Colonic mucosa (tissue), 4 donors: ENCODE results near the gene BFSP2. TPM values are rescaled to one million over a fixed set of nuclear protein-coding genes. Genes with fewer than 3 reads are reported as not detected.

Experiments
- DNase-seq: peaks from one replicate; pipeline ENCODE4 v3.0.0-alpha.2; 2020
- H3K27ac ChIP-seq: fragments of 200-600 bp; one replicate; pipeline ENCODE4 v1.8.0; 2021
- H3K27me3 ChIP-seq: fragments of 200-600 bp; one replicate; pipeline ENCODE4 v1.8.0; 2021
- H3K36me3 ChIP-seq: fragments of 200-600 bp; one replicate; pipeline ENCODE4 v1.8.0; 2021
- H3K4me1 ChIP-seq: fragments of 200-600 bp; one replicate; pipeline ENCODE4 v1.8.0; 2021; ENCODE audit warnings: mild to moderate bottlenecking
- H3K4me3 ChIP-seq: fragments of 200-600 bp; one replicate; pipeline ENCODE4 v1.8.0; 2021
- H3K9ac ChIP-seq, 2 donors: one replicate each; pipeline ENCODE4 v1.7.0; 2013; ENCODE audit warnings: control low read depth in 2 of 2, low read depth in 2 of 2, low read length in 2 of 2
- H3K9me3 ChIP-seq: fragments of 200-600 bp; one replicate; pipeline ENCODE4 v1.8.0; 2021
- CTCF ChIP-seq: fragments of 200-600 bp; IDR thresholded peaks from one replicate; pipeline ENCODE4 v1.8.0; 2022; ENCODE audit warnings: antibody characterized with exemption, mild to moderate bottlenecking
- intact Hi-C: fragments of 100-400 bp; cut with DNase I; formaldehyde crosslinking; loops from one replicate; pipeline ENCODE4 v1.14.1; 2022
- total RNA-seq, 2 donors: library from RNA; stranded (reverse); fragmentation: NEBNext Ultra II Directional in 1 of 2; extraction: Animal tissue kit (Norgen Biotek cat#: 25700) in 1 of 2; gene quantifications; one replicate each; pipeline ENCODE4 v1.2.1, GENCODE V29; 2021
- donor health status: healthy.
- donor health status: DM: no; HTN: no; CAD: no.
- donor health status: DM: no; HTN: no; CAD: no.

BFSP2 gene
- total RNA-seq, 2 donors from 2014 or later, result 0.64 TPM; not detected in 1

- H3K4me1 ChIP-seq, result no peaks in the 10 kb centered on the region
- DNase-seq, result no peak
Measured at GRCh38 chr3:133362539-133362938, 37.3 kb upstream of the BFSP2 start.

GRCh38 chr3:133364704-133365103 is 35.2 kb upstream of the BFSP2 start:
- Histone ChIP-seq H3K9ac (no peak overlapping the region), H3K36me3 (no peaks in the 10 kb centered on the region), H3K27ac (no peak overlapping the region), H3K4me1 (no peaks in the 10 kb centered on the region), H3K9me3 (no peaks in the 10 kb centered on the region), H3K27me3 (no peaks in the 10 kb centered on the region), H3K4me3 (no peak overlapping the region)
- TF ChIP-seq CTCF, result no peak
- no peak for DNase-seq
- intact Hi-C loops, result no loop called here

More at GRCh38 chr3:133362539-133362938, 37.3 kb upstream of the BFSP2 start:
- Histone ChIP-seq H3K27ac (no peak overlapping the region), H3K36me3 (no peaks in the 10 kb centered on the region), H3K9ac (no peak overlapping the region), H3K27me3 (no peaks in the 10 kb centered on the region), H3K4me3 (no peak overlapping the region), H3K9me3 (no peaks in the 10 kb centered on the region)
- TF ChIP-seq CTCF, result no peak
- intact Hi-C loops, result no loop called here

GRCh38 chr3:133366921-133367320 is 32.9 kb upstream of the BFSP2 start:
- Histone ChIP-seq H3K4me1 (no peaks in the 10 kb centered on the region), H3K27me3 (no peaks in the 10 kb centered on the region), H3K9ac (no peak overlapping the region), H3K36me3 (no peaks in the 10 kb centered on the region), H3K4me3 (no peak overlapping the region), H3K27ac (no peak overlapping the region), H3K9me3 (no peaks in the 10 kb centered on the region)
- no peak for DNase-seq
- intact Hi-C loops, result no loop called here
- TF ChIP-seq CTCF, result no peak

GRCh38 chr3:133367403-133367802 is 32.5 kb upstream of the BFSP2 start:
- no peaks in the 10 kb centered on the region for H3K4me1 ChIP-seq

GRCh38 chr3:133367956-133368355 is 31.9 kb upstream of the BFSP2 start:
- DNase-seq, result no peak
- Histone ChIP-seq H3K4me1 (no peaks in the 10 kb centered on the region), H3K4me3 (no peak overlapping the region), H3K9me3 (no peaks in the 10 kb centered on the region), H3K27ac (no peak overlapping the region), H3K9ac (no peak overlapping the region), H3K36me3 (no peaks in the 10 kb centered on the region), H3K27me3 (no peaks in the 10 kb centered on the region)
- no peak for TF ChIP-seq CTCF
- intact Hi-C loops, result no loop called here

More at GRCh38 chr3:133367403-133367802, 32.5 kb upstream of the BFSP2 start:
- Histone ChIP-seq H3K9me3 (no peaks in the 10 kb centered on the region), H3K27me3 (no peaks in the 10 kb centered on the region), H3K4me3 (no peak overlapping the region), H3K9ac (no peak overlapping the region), H3K36me3 (no peaks in the 10 kb centered on the region), H3K27ac (no peak overlapping the region)
- intact Hi-C loops, result no loop called here
- no peak for TF ChIP-seq CTCF
- DNase-seq, result no peak
